Fibroblast of lung (primary cell): ENCODE data around the gene CERS4. TPM values are rescaled to one million over a fixed set of nuclear protein-coding genes. Genes with fewer than 3 reads are reported as not detected.
"Not testable (repeated sequence)": the region's sequence is repeated elsewhere in the genome, so short reads cannot be mapped to it uniquely, and the experiment has no call there.

Source experiments
- DNase-seq, 2 donors: peaks; one replicate each; pipeline versions ENCODE4 v3.0.0 to v3.0.0-alpha.2; 2010; ENCODE audit warnings: low read depth in 2 of 2
- H2AFZ ChIP-seq: 2 replicates; pipeline ENCODE4 v1.5.1; 2012; ENCODE audit warnings: low read length, control low read depth, inconsistent platforms
- H3K27ac ChIP-seq: 2 replicates; pipeline ENCODE4 v1.5.1; 2011; ENCODE audit warnings: low read length, control low read depth; ENCODE audit not compliant: insufficient read depth
- H3K27me3 ChIP-seq: 2 replicates; pipeline ENCODE4 v1.5.1; 2011; ENCODE audit warnings: mild to moderate bottlenecking, low read length; ENCODE audit not compliant: control insufficient read depth, insufficient read depth
- H3K36me3 ChIP-seq: 2 replicates; pipeline ENCODE4 v1.5.1; 2011; ENCODE audit warnings: low read length; ENCODE audit not compliant: control insufficient read depth, insufficient read depth
- H3K4me1 ChIP-seq: 2 replicates; pipeline ENCODE4 v1.5.1; 2011; ENCODE audit warnings: low read length; ENCODE audit not compliant: control insufficient read depth, insufficient read depth; ENCODE audit errors: extremely low read depth
- H3K4me2 ChIP-seq: 2 replicates; pipeline ENCODE4 v1.5.1; 2011; ENCODE audit warnings: low read length, control low read depth; ENCODE audit not compliant: insufficient read depth; ENCODE audit errors: extremely low read depth
- H3K4me3 ChIP-seq, 4 experiments: fragments of 200-600 bp in 1 of 4; sonication (generic) in 1 of 4; replicated peaks in 1 of 4; 2 replicates each; pipeline ENCODE4 v1.5.1; 2011 to 2016; ENCODE audit warnings: low read length in 4 of 4, low read depth in 3 of 4, mild to moderate bottlenecking in 3 of 4, control low read depth in 2 of 4, inconsistent platforms in 1 of 4, mixed read lengths in 1 of 4; ENCODE audit not compliant: insufficient read depth in 1 of 4; ENCODE audit errors: control extremely low read depth in 1 of 4
- H3K79me2 ChIP-seq: 2 replicates; pipeline ENCODE4 v1.5.1; 2012; ENCODE audit warnings: mild to moderate bottlenecking, low read length, inconsistent platforms; ENCODE audit not compliant: control insufficient read depth, insufficient read depth
- H3K9ac ChIP-seq: 2 replicates; pipeline ENCODE4 v1.5.1; 2011; ENCODE audit warnings: mild to moderate bottlenecking, low read length, control low read depth; ENCODE audit not compliant: insufficient read depth
- H3K9me3 ChIP-seq: 2 replicates; pipeline ENCODE4 v1.5.1; 2012; ENCODE audit warnings: low read depth, low read length; ENCODE audit not compliant: control insufficient read depth, insufficient read depth
- H4K20me1 ChIP-seq: 2 replicates; pipeline ENCODE4 v1.5.1; 2011; ENCODE audit warnings: low read length; ENCODE audit not compliant: control insufficient read depth, insufficient read depth; ENCODE audit errors: extremely low read depth
- CTCF ChIP-seq, 2 donors: IDR thresholded peaks in 1 of 2; conservative IDR thresholded peaks in 1 of 2; 1 replicate in 1 of 2; 2 replicates in 1 of 2; pipeline ENCODE4 v1.5.1; 2011 to 2012; ENCODE audit warnings: low read length in 2 of 2, control low read depth in 1 of 2, inconsistent platforms in 1 of 2, low read depth in 1 of 2, mild to moderate bottlenecking in 1 of 2
- EZH2 ChIP-seq: IDR thresholded peaks from 2 replicates; pipeline ENCODE4 v1.5.1; 2012; ENCODE audit warnings: low read length, control low read depth, mild to moderate bottlenecking; ENCODE audit errors: missing control alignments
- polyA plus RNA-seq, 2 donors: library from polyadenylated mRNA; depleted of rRNA in 1 of 2; stranded (reverse) in 1 of 2; unstranded in 1 of 2; fragments of >200 nt; gene quantifications; 2 replicates each; pipeline ENCODE4 v1.2.1, GENCODE V29; 2011 to 2012; ENCODE audit warnings: missing spikeins in 1 of 2
- total RNA-seq: library from RNA; depleted of rRNA; stranded (reverse); fragments of >200 nt; gene quantifications from 2 replicates; pipeline ENCODE4 v1.2.1, GENCODE V29; 2014

CERS4 gene
- total and polyA plus RNA-seq, 2 donors (not counting 1 experiment from before 2014, with no cell fraction given), result 0.74 to 17.0 TPM

GRCh38 chr19:8243146-8243545 lies 34.0 kb downstream of the CERS4 start:
- Histone ChIP-seq H3K9me3 (no peaks in the 10 kb centered on the region), H3K79me2 (no peaks in the 10 kb centered on the region), H3K27me3 (no peaks in the 10 kb centered on the region), H3K4me1 (peaks cover 7% of the 10 kb centered on the region), H3K9ac (no peak overlapping the region), H3K4me2 (no peak overlapping the region), H3K36me3 (no peaks in the 10 kb centered on the region), H3K4me3 (no peak overlapping the region), H4K20me1 (no peaks in the 10 kb centered on the region), H3K27ac (no peak overlapping the region), H2AFZ (no peak overlapping the region)
- DNase-seq, result no peak
- no peak for TF ChIP-seq CTCF (conservative IDR thresholded peaks at IDR 0.05 in 1 of 2, IDR thresholded peaks at IDR 0.05 in 1 of 2; ENCODE audit: low read depth in 1 of 2, low read length in 2 of 2)
- no peak for TF ChIP-seq EZH2

- Histone ChIP-seq H3K4me2 (no peak overlapping the region), H3K9me3 (no peaks in the 10 kb centered on the region), H3K79me2 (no peaks in the 10 kb centered on the region), H3K36me3 (no peaks in the 10 kb centered on the region), H4K20me1 (no peaks in the 10 kb centered on the region), H3K4me3 (no peak overlapping the region), H3K4me1 (peaks cover 7% of the 10 kb centered on the region), H3K9ac (no peak overlapping the region), H3K27me3 (no peaks in the 10 kb centered on the region), H2AFZ (no peak overlapping the region), H3K27ac (no peak overlapping the region)
- TF ChIP-seq CTCF (conservative IDR thresholded peaks at IDR 0.05 in 1 of 2, IDR thresholded peaks at IDR 0.05 in 1 of 2; ENCODE audit: low read depth in 1 of 2, low read length in 2 of 2) (no peak), EZH2 (no peak)
- DNase-seq, result no peak
Observed at GRCh38 chr19:8244442-8244841, 35.3 kb downstream of the CERS4 start.

GRCh38 chr19:8245869-8246835 lies 37.0 kb downstream of the CERS4 start:
- DNase-seq, result no peak
- no peaks in the 10 kb centered on the region for H4K20me1 ChIP-seq
- H3K36me3 ChIP-seq, result no peaks in the 10 kb centered on the region
- no peak overlapping the region for H3K9ac ChIP-seq
- H3K4me1 ChIP-seq, result no peaks in the 10 kb centered on the region
- no peak overlapping the region for H3K27ac ChIP-seq
- H3K27me3 ChIP-seq, result no peaks in the 10 kb centered on the region
- H3K4me3 ChIP-seq, result no peak overlapping the region
- TF ChIP-seq CTCF (conservative IDR thresholded peaks at IDR 0.05 in 1 of 2, IDR thresholded peaks at IDR 0.05 in 1 of 2; ENCODE audit: low read depth in 1 of 2, low read length in 2 of 2) (no peak), EZH2 (no peak)
- H3K4me2 ChIP-seq, result no peak overlapping the region
- H3K79me2 ChIP-seq, result no peaks in the 10 kb centered on the region
- H3K9me3 ChIP-seq, result no peaks in the 10 kb centered on the region
- H2AFZ ChIP-seq, result no peak overlapping the region

- H3K79me2 ChIP-seq, H3K36me3 ChIP-seq, H3K4me3 ChIP-seq, H3K27me3 ChIP-seq, H3K4me1 ChIP-seq, H2AFZ ChIP-seq, H3K9me3 ChIP-seq, H3K27ac ChIP-seq, H3K4me2 ChIP-seq, DNase-seq, H3K9ac ChIP-seq, H4K20me1 ChIP-seq: not testable (repeated sequence)
Observed at GRCh38 chr19:8247129-8247890, 38.1 kb downstream of the CERS4 start.
